ENCODE results near the gene SMYD3.

SMYD3 gene

DNA sequence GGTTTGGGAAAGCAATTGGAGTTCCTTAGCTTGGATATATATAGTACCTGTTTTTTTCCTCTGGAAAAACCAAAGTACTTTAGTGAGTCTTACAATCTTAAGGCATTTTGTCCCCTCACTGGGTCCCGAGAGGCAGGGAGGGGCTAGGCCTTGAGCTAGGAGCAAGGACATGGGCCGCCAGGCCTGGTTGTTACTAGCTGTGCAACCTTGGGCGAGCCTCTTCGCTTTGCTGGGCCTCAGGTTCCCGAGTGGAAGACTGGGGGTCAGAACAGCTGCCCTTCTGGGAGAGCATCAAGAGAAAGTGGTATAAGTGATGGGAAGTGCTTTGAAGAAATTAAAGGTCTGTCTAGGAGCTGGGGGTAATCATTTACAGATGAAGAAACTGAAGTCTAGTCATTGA lies 799.1 kb downstream of the SMYD3 start:
- Mint-ChIP-seq H3K27me3 (peaks cover 0 to 9% of the 10 kb centered on the region in 2 donors), H3K9me3 (no peaks in the 10 kb centered on the region)
- DNase-seq, result no peak

DNA sequence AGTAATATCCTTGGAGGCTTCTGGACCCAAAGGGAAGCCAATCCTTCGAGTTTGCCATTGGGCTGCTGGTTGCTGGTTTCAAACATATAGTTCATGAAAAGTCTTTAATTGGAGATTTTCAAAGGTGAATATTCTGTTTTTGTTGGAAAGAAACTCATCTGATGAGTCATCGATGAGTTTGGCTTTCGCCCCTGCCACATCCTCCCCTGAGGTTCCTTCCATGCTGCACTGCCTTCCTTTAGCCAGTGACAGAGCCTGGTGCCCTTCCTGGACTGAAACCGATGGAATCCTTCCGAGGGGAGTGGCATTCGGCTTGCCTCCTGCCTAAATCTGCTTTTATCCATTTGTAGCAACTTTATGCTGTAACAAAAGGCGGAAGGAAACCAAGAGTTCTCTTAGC lies 802.3 kb downstream of the SMYD3 start:
- no peaks in the 10 kb centered on the region for H3K27me3 Mint-ChIP-seq
- peaks cover 4 to 9% of the 10 kb centered on the region in 2 donors for H3K36me3 Mint-ChIP-seq
- no peaks in the 10 kb centered on the region for H3K9me3 Mint-ChIP-seq
- ATAC-seq (replicated peaks) (no peak), DNase-seq (no peak)
- no peak overlapping the region for H3K4me3 Mint-ChIP-seq
- H3K27ac Mint-ChIP-seq, result no peak overlapping the region
- H3K4me1 Mint-ChIP-seq, result peaks cover under 1 to 2% of the 10 kb centered on the region in 2 donors

More for the DNA sequence above, 799.1 kb downstream of the SMYD3 start:
- ATAC-seq (replicated peaks), result no peak
- Mint-ChIP-seq H3K4me1 (peaks cover 0 to 2% of the 10 kb centered on the region in 2 donors), H3K36me3 (peaks cover 0 to 3% of the 10 kb centered on the region in 2 donors), H3K27ac (no peak overlapping the region), H3K4me3 (no peak overlapping the region)

DNA sequence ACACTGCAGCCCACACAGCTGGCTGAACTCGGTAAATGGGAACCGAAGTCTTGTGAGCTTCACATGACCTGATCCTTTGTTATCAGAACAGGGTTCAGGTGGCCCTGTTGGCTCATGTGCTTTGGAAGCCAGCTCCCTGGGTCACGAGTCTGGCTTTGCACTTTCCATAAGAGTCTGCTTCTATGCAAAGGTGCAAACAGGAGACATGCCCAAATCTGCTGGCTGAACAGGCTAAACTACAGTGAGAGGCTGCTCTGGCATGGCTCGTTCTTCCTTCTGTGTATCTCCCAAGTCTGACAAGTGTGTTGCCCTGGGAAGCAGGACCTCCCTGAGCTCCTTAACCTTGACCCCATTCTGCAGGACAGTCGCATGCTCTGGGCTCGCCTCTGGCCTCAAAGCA lies 802.7 kb downstream of the SMYD3 start:
- Mint-ChIP-seq H3K4me3 (no peak overlapping the region), H3K4me1 (peaks cover 4 to 6% of the 10 kb centered on the region in 2 donors), H3K27ac (no peak overlapping the region), H3K9me3 (no peaks in the 10 kb centered on the region), H3K36me3 (peaks cover 5 to 12% of the 10 kb centered on the region in 2 donors), H3K27me3 (no peaks in the 10 kb centered on the region)
- ATAC-seq (replicated peaks), result no peak
- DNase-seq, result no peak

DNA sequence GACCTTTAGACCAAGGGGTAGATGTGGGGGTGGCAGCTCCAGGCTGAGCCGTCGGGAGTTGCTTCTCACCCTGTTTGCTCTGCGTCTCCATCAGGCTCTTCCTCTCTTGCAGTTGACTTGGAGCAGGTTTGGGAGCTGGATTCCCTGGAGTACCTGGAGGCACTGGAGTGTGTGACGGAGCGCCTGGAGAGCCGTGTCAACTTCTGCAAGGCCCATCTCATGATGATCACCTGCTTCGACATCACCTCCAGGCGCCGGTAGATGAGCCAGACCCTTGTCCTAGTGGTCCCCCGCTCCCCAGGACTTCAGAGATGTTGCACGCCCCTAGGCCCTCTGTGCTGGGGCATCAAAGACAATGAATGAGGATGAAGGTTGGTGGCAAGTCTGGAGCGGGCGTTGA lies 804.7 kb downstream of the SMYD3 start:
- Mint-ChIP-seq H3K9me3 (no peaks in the 10 kb centered on the region), H3K27me3 (no peaks in the 10 kb centered on the region), H3K4me1 (peaks cover 13 to 16% of the 10 kb centered on the region in 2 donors), H3K4me3 (no peak overlapping the region), H3K27ac (no peak overlapping the region), H3K36me3 (peaks cover 5 to 18% of the 10 kb centered on the region in 2 donors)
- DNase-seq (no peak), ATAC-seq (replicated peaks) (no peak)

DNA sequence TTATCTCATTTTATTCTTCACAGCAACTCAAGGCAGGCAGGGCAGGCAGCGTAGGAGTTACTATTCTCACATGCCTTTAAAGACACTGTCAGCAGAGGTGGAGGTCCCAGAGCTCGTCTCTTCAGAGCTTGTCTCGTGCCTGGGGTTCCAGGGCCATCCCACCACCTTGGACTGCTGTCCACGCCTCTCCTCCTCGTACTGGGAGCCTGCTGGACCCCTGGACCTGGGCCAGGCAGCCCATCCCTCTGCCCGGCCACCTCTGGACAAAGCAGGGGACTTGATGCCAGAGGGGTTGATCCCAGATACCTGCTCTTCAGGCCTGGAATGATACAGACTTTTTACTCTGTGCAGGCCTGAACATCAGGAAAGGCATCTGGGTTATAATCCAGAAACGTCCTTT lies 805.4 kb downstream of the SMYD3 start:
- ATAC-seq (replicated peaks), result no peak
- Mint-ChIP-seq H3K27me3 (no peaks in the 10 kb centered on the region), H3K4me3 (no peak overlapping the region), H3K4me1 (peaks cover 13 to 16% of the 10 kb centered on the region in 2 donors), H3K9me3 (no peaks in the 10 kb centered on the region), H3K36me3 (peaks cover 5 to 18% of the 10 kb centered on the region in 2 donors), H3K27ac (no peak overlapping the region)
- DNase-seq, result no peak

DNA sequence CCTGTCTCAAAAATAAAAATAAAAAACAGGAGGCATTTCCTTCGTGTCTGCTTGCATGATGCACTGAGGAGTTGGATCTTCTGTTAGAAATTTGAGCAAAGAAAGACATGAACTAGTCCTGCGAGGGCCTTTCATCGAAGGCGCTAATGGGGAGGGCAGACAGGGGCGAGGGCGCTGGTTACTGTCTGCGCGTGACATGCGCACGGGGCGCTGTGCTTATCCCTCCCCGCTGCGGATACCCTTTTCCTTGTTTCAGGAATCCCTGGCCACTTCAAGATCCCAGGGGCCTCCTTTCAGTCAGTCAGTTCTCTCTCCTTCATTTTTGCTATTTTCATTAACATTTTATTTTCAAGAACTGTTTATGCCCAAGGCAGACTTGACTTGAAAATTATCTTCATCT lies 806.4 kb downstream of the SMYD3 start:
- Mint-ChIP-seq H3K4me1 (peaks cover 13 to 16% of the 10 kb centered on the region in 2 donors), H3K4me3 (no peak overlapping the region), H3K36me3 (peaks cover 5 to 18% of the 10 kb centered on the region in 2 donors), H3K27ac (no peak overlapping the region), H3K9me3 (no peaks in the 10 kb centered on the region), H3K27me3 (no peaks in the 10 kb centered on the region)
- ATAC-seq (replicated peaks) (no peak), DNase-seq (no peak)
